Body of pancreas (tissue), 4 donors: ENCODE data around the gene TAOK3.

ENCODE experiments used
- POLR2A ChIP-seq, 3 donors: fragments of 450-650 bp; IDR thresholded peaks; one replicate each; pipeline ENCODE4 v1.6.1; 2016; ENCODE audit warnings: antibody characterized with exemption in 3 of 3, mild to moderate bottlenecking in 2 of 3
- TF ChIP-seq, protein P1 (sequence below), 7 experiments: fragments of 450-650 bp in 4 of 7; fragments of 200-600 bp in 3 of 7; sonication (generic) in 3 of 7; IDR thresholded peaks; one replicate each; pipeline ENCODE4 v1.5.1; 2016 to 2019; ENCODE audit warnings: antibody characterized with exemption in 7 of 7

DNA sequence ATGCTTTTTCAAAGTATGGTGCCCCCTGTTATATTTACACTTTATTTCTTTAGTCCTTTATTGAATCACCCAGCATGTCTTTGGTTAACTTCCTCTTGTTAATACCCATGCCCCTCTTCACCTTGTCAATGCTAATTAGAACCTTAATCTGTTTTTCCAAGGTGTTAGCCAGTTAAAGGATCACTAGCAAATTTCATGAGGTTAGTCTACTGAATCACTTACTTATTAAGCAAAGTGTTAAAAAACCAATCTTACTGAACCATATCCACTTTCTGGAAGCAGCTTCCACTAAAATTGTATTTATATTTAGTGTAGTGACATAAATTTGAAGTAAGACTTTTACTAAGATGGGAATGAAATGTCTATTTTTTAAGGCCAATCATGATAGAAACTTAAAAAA, 27.9 kb downstream of the TAOK3 start:
- TF ChIP-seq, protein P1, sequence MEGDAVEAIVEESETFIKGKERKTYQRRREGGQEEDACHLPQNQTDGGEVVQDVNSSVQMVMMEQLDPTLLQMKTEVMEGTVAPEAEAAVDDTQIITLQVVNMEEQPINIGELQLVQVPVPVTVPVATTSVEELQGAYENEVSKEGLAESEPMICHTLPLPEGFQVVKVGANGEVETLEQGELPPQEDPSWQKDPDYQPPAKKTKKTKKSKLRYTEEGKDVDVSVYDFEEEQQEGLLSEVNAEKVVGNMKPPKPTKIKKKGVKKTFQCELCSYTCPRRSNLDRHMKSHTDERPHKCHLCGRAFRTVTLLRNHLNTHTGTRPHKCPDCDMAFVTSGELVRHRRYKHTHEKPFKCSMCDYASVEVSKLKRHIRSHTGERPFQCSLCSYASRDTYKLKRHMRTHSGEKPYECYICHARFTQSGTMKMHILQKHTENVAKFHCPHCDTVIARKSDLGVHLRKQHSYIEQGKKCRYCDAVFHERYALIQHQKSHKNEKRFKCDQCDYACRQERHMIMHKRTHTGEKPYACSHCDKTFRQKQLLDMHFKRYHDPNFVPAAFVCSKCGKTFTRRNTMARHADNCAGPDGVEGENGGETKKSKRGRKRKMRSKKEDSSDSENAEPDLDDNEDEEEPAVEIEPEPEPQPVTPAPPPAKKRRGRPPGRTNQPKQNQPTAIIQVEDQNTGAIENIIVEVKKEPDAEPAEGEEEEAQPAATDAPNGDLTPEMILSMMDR (IDR thresholded peaks at IDR 0.05): no peak
- no peak for TF ChIP-seq POLR2A (IDR thresholded peaks at IDR 0.05)
